Measurements from ENCODE around the gene P3H3. TPM values are rescaled to one million over a fixed set of nuclear protein-coding genes. Genes with fewer than 3 reads are reported as not detected.

The P3H3 gene
- total and polyA plus RNA-seq, 9 of the 15 experiments (the other 6 are each of a cell fraction or from before 2014, with no cell fraction given), result 0.03 to 15.0 (median 4.8) TPM

GRCh38 chr12:6869049-6870021 is 41.1 kb downstream of the P3H3 start:
- peaks cover 60% of the 10 kb centered on the region for H3K79me2 ChIP-seq (ENCODE audit: control insufficient read depth, insufficient read depth, low read length)
- DNase-seq (ENCODE audit: extremely low read depth in 1 of 4, low spot score in 3 of 4) (peak; percentile 31 to 85 (median 48)), FAIRE-seq (peak; percentile 87), ATAC-seq (peak; percentile 10; the same call in 2 of the 3 replicates)
- POLR2A ChIA-PET, result interaction anchor here (0.6 to 11.3 kb wide), 29 partner anchors 9 to 341 kb away, joined by 3 to 174 read pairs (median 4); partner anchors contain the start of genes C12orf57, CDCA3, MLF2 and RNU7-1
- TSS peak; percentile 53 for BruUV-seq (replicated peaks)
- peaks cover 55% of the 10 kb centered on the region for H3K36me3 ChIP-seq (ENCODE audit: control insufficient read depth, insufficient read depth, low read length)
- WGBS (ENCODE audit: insufficient coverage, low coverage, missing lambda C conversion rate), result 10% methylated on average over 8 of the region's 12 CpGs
- H3K27me3 ChIP-seq (ENCODE audit: control insufficient read depth in 2 of 2, insufficient read depth in 2 of 2, low read length in 2 of 2), result no peaks in the 10 kb centered on the region
- no peaks in the 10 kb centered on the region for H3K9me3 ChIP-seq (replicated peaks; ENCODE audit: control insufficient read depth, insufficient read depth, low read depth, low read length)
- in situ Hi-C loops (cut with MboI), result loop anchor here (5.0 kb wide), 1 partner anchor 73 kb away; the partner anchor contains the start of genes C12orf57 and RNU7-1
- H3K27ac ChIP-seq (ENCODE audit: extremely low read depth, low read depth, low read length), result peak overlapping the region; percentile 94
- H3K4me3 ChIP-seq, result peak overlapping the region; percentile 96
- intact Hi-C loops (cut with micrococcal nuclease), result loop anchor here (5.0 kb wide), 1 partner anchor 73 kb away; the partner anchor contains the start of genes C12orf57 and RNU7-1
- CTCF ChIA-PET (ENCODE audit: low intra/inter-chr PET ratio), result interaction anchor here (0.6 to 1.5 kb wide), 5 partner anchors 63 to 245 kb away, joined by 3 to 5 read pairs (median 3); no protein-coding TSS in a partner anchor
- peaks cover 33 to 61% of the 10 kb centered on the region in 2 experiments; a peak in 4 of 5 replicates for H3K4me1 ChIP-seq (replicated peaks in 1 of 2; ENCODE audit: control insufficient read depth in 2 of 2, insufficient read depth in 2 of 2, low read length in 2 of 2)
- no peaks in the 10 kb centered on the region for H3K9me1 ChIP-seq (ENCODE audit: control insufficient read depth, insufficient read depth, low read length)
- no peak overlapping the region for H2AFZ ChIP-seq (ENCODE audit: low read depth, low read length)
- H3K4me2 ChIP-seq (ENCODE audit: insufficient read depth, low read length), result peak overlapping the region; percentile 87
- H4K20me1 ChIP-seq (replicated peaks; ENCODE audit: control insufficient read depth, insufficient read depth, low read length), result peaks cover 47% of the 10 kb centered on the region
- H3K9ac ChIP-seq (ENCODE audit: insufficient read depth in 1 of 2, low read depth in 2 of 2, low read length in 2 of 2), result peak overlapping the region; percentile 87 to 98; a peak in 3 of 4 replicates
- peak; percentile 15; the same call in 1 of the 2 replicates for TF ChIP-seq ZEB2 (IDR thresholded peaks at IDR 0.05)
- TF ChIP-seq CBX3 (IDR thresholded peaks at IDR 0.05; ENCODE audit: borderline replicate concordance in 1 of 2, low read length in 2 of 2), result no peak
- no peak for TF ChIP-seq SMARCA4 (IDR thresholded peaks at IDR 0.05)
- TF ChIP-seq NCOA4 (IDR thresholded peaks at IDR 0.05; ENCODE audit: partially characterized antibody), result no peak
- peak; percentile 73 to 77 (median 76) for TF ChIP-seq CTCF (IDR thresholded peaks at IDR 0.05 in 2 of 3, conservative IDR thresholded peaks at IDR 0.05 in 1 of 3; ENCODE audit: insufficient read depth in 2 of 3, low read depth in 1 of 3, low read length in 3 of 3)
- no peak for TF ChIP-seq SAFB (IDR thresholded peaks at IDR 0.05; ENCODE audit: borderline replicate concordance, low read depth, low read length)
- TF ChIP-seq POLR2A (conservative IDR thresholded peaks at IDR 0.05), result peak; percentile 17; the same call in 1 of the 2 replicates
- TF ChIP-seq RCOR1 (IDR thresholded peaks at IDR 0.05; ENCODE audit: borderline replicate concordance in 1 of 2, low read depth in 2 of 2, low read length in 2 of 2), result peak in 1 of 2 experiments; percentile 55; a peak in 1 of 4 replicates
- no peak for TF ChIP-seq WHSC1 (IDR thresholded peaks at IDR 0.05; ENCODE audit: low read length)
- 0 out of 4 replicates have a peak, but pooled peaks of 1 of the 2 experiments have one; percentile 15 for TF ChIP-seq KDM1A (IDR thresholded peaks at IDR 0.05)
- no peak for TF ChIP-seq PTBP1 (IDR thresholded peaks at IDR 0.05; ENCODE audit: low read depth, low read length)
- no peak for TF ChIP-seq RNF2 (IDR thresholded peaks at IDR 0.05)
- no peak for TF ChIP-seq FOXK1 (CRISPR knock-in tag; IDR thresholded peaks at IDR 0.05; ENCODE audit: borderline replicate concordance)
- TF ChIP-seq ZNF174 (CRISPR knock-in tag; IDR thresholded peaks at IDR 0.05), result no peak
- TF ChIP-seq POLR2AphosphoS5 (IDR thresholded peaks at IDR 0.05; ENCODE audit: control insufficient read depth, insufficient read depth, low read depth, low read length), result 0 out of 2 replicates have a peak, but pooled peaks have one; percentile 31
- TF ChIP-seq RAD21 (CRISPR knock-in tag; conservative IDR thresholded peaks at IDR 0.05 in 1 of 2, IDR thresholded peaks at IDR 0.05 in 1 of 2), result peak; percentile 54 to 65

Data from K562 (cell line).